ENCODE data around the gene LRFN3.

GRCh38 chr19:35973487-35973886, 37.3 kb downstream of the LRFN3 start:
- no peak for TF ChIP-seq POLR2AphosphoS5 (IDR thresholded peaks at IDR 0.05; ENCODE audit: borderline replicate concordance, low read depth, low read length)
- no peak for TF ChIP-seq EZH2 (IDR thresholded peaks at IDR 0.05)

Data from SK-N-MC (cell line).